Motor neuron (in vitro differentiated cells): ENCODE measurements around the gene OSBPL10. TPM values are rescaled to one million over a fixed set of nuclear protein-coding genes. Genes with fewer than 3 reads are reported as not detected.
A peak's percentile ranks its signal among the peaks of the same experiment; 100 is the strongest.

Experiments
- ATAC-seq, 8 experiments: fragments of 200-7000 bp; cut with Tn5 transposase; replicated peaks in 6 of 8; 2 replicates each; pipeline ENCODE4 v1.8.0; 2021; ENCODE audit warnings: mild to moderate bottlenecking in 8 of 8, moderate library complexity in 8 of 8
- H3K27ac ChIP-seq, 2 donors: fragments of 250-450 bp; sonication (Bioruptor Pico); 2 replicates each; pipeline ENCODE4 v1.9.0; 2021; ENCODE audit warnings: antibody characterized with exemption in 2 of 2, mild to moderate bottlenecking in 2 of 2, moderate library complexity in 1 of 2
- H3K4me1 ChIP-seq, 2 donors: fragments of 250-450 bp; sonication (Bioruptor Pico); replicated peaks in 1 of 2; 2 replicates each; pipeline ENCODE4 v1.6.1; 2021; ENCODE audit warnings: antibody characterized with exemption in 2 of 2, mild to moderate bottlenecking in 2 of 2, moderate library complexity in 1 of 2
- H3K4me3 ChIP-seq, 5 donors: fragments of 250-450 bp; sonication (Bioruptor Pico); 2 replicates each; pipeline ENCODE4 v1.9.0; 2021; ENCODE audit warnings: antibody characterized with exemption in 5 of 5, mild to moderate bottlenecking in 5 of 5, moderate library complexity in 4 of 5
- WGBS, 10 experiments: fragments of 450-650 bp; shearing (Covaris generic); methylation state at CpG; one replicate each; pipeline ENCODE4 v1.0.0; 2022; 5-methylcytosine and 5-hydroxymethylcytosine counted together
- in situ Hi-C, 9 experiments: fragments of 400-800 bp; cut with MboI; loops; one replicate each; pipeline ENCODE4 v1.15.0; 2021; ENCODE audit warnings: low sequenced_read_pairs in 9 of 9, low pct_unique_long_range_greater_than_20kb in 2 of 9; ENCODE audit not compliant: unreplicated experiment in 9 of 9
- total RNA-seq, 8 experiments: library from RNA; unstranded; fragments of 300-600 nt; gene quantifications; 2 replicates each; pipeline versions ENCODE4 v1.2.3 to v1.2.4, GENCODE V29; 2022

The OSBPL10 gene
- total RNA-seq, 8 experiments from 2014 or later, result 1.9 to 35.0 (median 2.9) TPM

DNA sequence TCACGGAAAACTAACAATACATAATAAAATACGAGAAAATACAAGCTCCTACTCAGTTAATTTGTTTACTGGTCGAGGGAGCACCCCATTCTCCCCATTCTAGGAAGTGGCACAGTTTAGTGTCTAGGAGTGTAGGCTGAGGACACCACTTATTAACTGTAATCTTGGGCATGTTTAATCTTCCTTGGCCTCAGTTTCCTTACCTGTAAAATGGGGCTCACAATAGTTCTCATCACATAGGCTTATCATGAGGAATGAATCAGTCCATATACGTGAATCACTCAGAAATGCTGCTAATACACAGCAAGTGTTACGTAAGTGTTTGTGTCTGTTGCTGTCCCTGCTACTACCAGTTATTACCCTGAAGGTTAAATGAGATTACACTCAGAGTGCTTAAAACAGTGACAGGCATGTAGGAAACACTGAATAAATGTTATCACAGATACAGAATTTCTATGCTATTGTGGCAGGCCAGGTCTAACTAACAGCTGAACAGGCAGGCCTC, 210.2 kb downstream of the OSBPL10 start:
- no peak overlapping the region for H3K4me3 ChIP-seq
- H3K27ac ChIP-seq, result no peak overlapping the region
- no peak for ATAC-seq
- WGBS, 10 experiments, result 17 to 100% (median 85%) methylated on average over 1 to 5 of the region's 5 CpGs; no CpG with 5 or more reads in 2 of the 10 experiments
- in situ Hi-C loops, result loop anchor here in 2 of 9 experiments (25.0 kb wide), 1 partner anchor 1009 kb away; no protein-coding TSS in a partner anchor
- H3K4me1 ChIP-seq, result no peaks in the 10 kb centered on the region

DNA sequence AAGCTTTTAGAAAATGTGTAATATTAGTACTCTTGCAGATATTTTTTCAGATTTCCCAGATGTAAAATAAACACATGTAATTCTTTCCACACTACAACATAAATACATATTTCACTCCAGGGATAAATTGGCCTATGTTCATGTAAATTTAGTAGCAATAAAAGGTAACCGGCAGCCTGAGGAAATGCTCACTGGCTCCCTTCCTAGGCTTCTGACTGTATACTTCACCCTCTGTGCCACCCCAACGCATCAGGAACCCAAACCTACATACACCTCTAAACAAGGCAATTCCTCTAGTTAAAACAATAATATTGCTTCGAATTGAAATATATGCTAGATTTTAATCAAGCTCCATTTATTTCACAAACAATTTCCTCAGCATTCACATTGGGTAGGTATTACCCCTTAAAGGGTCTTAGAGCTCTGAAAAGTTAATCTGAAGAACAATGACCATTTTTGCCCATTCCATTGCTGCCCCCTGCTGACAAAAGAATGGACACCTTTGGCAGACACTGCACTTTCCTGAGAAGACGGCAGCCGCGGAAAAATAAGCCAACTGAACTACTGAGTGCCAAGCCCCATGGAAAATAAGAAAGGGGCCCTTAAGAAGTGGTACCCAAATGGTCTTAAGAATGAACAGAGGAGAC, 212.5 kb downstream of the OSBPL10 start:
- in situ Hi-C loops, result loop anchor here in 2 of 9 experiments (25.0 kb wide), 1 partner anchor 1006 kb away; no protein-coding TSS in a partner anchor
- 13 to 100% (median 60%) methylated on average over 1 to 6 of the region's 6 CpGs; no CpG with 5 or more reads in 2 of the 10 experiments for WGBS, 10 experiments
- ATAC-seq, result peak in 7 of 8 experiments; percentile 46 to 90 (median 74)

DNA sequence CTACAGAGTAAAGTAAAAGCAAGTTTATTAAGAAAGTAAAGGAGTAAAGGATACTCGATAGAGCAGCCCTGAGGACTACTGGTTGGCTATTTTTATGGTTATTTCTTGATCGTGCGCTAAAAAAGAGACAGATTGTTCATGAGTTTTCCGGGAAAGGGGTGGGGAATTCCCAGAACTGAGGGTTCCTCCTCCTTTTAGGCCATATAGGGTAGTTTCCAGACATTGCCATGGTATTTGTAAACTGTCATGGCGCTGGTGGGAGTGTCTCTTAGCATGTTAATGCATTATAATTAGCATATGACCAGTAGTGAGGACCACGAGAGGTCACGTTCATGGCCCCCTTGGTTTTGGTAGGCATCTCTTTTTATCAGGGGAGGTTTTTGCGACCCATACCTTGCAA, 213.1 kb downstream of the OSBPL10 start:
- H3K27ac ChIP-seq, result no peak overlapping the region
- ATAC-seq, result no peak
- H3K4me3 ChIP-seq, result no peak overlapping the region
- H3K4me1 ChIP-seq, result peaks cover 0 to 6% of the 10 kb centered on the region in 2 donors
- WGBS, 10 experiments, result 82 to 100% (median 91%) methylated on average over 3 to 8 of the region's 8 CpGs; no CpG with 5 or more reads in 1 of the 10 experiments
- in situ Hi-C loops, result loop anchor here in 2 of 9 experiments (25.0 kb wide), 1 partner anchor 1006 kb away; no protein-coding TSS in a partner anchor

More for the DNA sequence above, 212.5 kb downstream of the OSBPL10 start:
- Histone ChIP-seq H3K4me1 (peaks cover 0 to 6% of the 10 kb centered on the region in 2 donors), H3K4me3 (no peak overlapping the region), H3K27ac (no peak overlapping the region)

DNA sequence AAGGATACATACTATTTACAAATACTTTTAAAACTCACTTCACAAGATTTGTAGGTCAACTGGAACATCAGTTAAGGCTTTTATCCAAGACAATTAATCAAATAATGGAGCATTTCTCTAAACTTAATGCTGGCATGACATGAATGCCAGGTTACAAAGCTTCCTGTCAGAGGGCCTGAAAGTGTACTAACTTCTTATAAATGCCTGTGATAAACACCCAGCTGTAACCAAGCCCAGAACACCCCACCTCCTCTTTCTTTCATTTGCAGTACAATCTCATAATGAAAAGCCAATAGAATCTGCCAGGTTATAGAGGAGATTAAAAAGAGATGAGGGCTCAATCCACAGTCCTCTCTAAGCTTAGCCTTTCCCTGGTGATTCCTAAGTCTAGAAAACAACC, 214.4 kb downstream of the OSBPL10 start:
- Histone ChIP-seq H3K27ac (no peak overlapping the region), H3K4me3 (no peak overlapping the region), H3K4me1 (peaks cover 0 to 6% of the 10 kb centered on the region in 2 donors)
- peak in 1 of 8 experiments; percentile 28 for ATAC-seq
- in situ Hi-C loops, result loop anchor here in 2 of 9 experiments (25.0 kb wide), 1 partner anchor 1004 kb away; no protein-coding TSS in a partner anchor

DNA sequence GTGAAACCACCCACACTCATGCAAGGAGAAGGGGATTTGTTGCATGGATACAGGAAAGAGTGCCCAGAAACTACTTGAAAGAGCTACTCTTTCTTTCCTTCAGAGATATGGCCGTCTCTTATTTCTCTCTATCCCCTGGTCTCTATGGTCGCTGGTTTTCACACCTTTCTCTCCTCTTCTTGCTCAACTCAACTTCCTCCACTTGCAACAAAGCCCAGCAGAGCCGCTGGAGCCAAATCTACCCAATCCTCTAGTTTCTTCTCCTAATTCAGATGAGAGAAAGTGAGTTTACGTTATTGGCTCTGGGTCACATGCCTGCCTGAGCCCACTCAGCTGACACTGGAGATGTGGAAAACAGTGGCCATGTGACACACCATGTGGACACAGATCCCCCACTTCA, 215.2 kb downstream of the OSBPL10 start:
- no peak overlapping the region for H3K4me3 ChIP-seq
- ATAC-seq, result no peak
- H3K27ac ChIP-seq, result no peak overlapping the region
- H3K4me1 ChIP-seq, result peaks cover 0 to 6% of the 10 kb centered on the region in 2 donors
- WGBS, 10 experiments, result 73 to 100% (median 89%) methylated on average over 2 to 4 of the region's 4 CpGs; no CpG with 5 or more reads in 3 of the 10 experiments
- in situ Hi-C loops, result loop anchor here in 2 of 9 experiments (25.0 kb wide), 1 partner anchor 1004 kb away; no protein-coding TSS in a partner anchor

DNA sequence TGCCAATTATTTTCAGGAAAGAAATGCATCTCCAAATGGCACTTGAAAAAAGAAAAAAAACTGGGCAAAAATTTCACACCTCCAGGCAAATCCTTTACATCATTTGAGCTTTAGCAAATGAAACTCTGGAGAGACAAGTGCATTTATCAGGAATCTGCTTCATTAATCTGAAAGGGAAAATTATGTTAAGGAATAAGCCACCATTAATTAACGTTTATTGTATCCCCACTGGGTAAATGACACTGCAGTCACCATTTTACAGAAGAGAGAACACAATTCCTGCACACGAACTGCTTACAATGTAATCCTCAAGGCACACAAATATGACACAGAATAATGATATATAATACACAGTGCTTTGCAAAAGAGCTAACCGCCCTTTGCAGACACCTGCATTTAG, 217.3 kb downstream of the OSBPL10 start:
- in situ Hi-C loops, result loop anchor here in 2 of 9 experiments (25.0 kb wide), 1 partner anchor 1001 kb away; no protein-coding TSS in a partner anchor
- no peak for ATAC-seq
- WGBS, 10 experiments, result 36 to 87% (median 80%) methylated on average over 1 to 3 of the region's 3 CpGs; no CpG with 5 or more reads in 1 of the 10 experiments

DNA sequence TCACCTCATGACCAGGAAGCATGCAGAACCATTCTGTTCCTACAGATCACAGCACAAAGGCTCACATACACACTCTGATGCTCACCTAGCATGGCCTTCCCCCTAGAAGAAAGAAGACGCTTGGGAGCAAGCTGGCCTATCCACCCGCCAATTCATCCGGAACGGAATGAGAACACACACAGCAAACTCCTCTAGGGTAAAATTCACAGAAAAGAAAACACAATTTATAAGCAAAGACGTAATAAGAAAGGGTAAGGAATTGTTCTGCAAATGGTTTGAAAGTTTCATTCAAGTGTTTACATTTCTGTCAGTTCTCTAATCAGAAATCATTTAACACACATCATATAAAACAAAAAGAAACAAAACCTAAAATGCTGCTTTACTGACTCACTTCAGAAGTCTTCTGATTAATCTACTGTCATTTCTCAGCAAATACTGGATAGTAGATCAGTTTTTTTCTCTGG, 218.1 kb downstream of the OSBPL10 start:
- Histone ChIP-seq H3K27ac (no peak overlapping the region), H3K4me1 (peaks cover 0 to 6% of the 10 kb centered on the region in 2 donors), H3K4me3 (no peak overlapping the region)
- ATAC-seq, result peak in 2 of 8 experiments; percentile 32 to 36
- in situ Hi-C loops, result loop anchor here in 2 of 9 experiments (25.0 kb wide), 1 partner anchor 1001 kb away; no protein-coding TSS in a partner anchor
- 17 to 100% (median 76%) methylated on average over 1 to 5 of the region's 5 CpGs; no CpG with 5 or more reads in 1 of the 10 experiments for WGBS, 10 experiments

More for the DNA sequence above, 217.3 kb downstream of the OSBPL10 start:
- H3K27ac ChIP-seq, result no peak overlapping the region
- H3K4me1 ChIP-seq, result peaks cover 0 to 6% of the 10 kb centered on the region in 2 donors
- H3K4me3 ChIP-seq, result no peak overlapping the region

DNA sequence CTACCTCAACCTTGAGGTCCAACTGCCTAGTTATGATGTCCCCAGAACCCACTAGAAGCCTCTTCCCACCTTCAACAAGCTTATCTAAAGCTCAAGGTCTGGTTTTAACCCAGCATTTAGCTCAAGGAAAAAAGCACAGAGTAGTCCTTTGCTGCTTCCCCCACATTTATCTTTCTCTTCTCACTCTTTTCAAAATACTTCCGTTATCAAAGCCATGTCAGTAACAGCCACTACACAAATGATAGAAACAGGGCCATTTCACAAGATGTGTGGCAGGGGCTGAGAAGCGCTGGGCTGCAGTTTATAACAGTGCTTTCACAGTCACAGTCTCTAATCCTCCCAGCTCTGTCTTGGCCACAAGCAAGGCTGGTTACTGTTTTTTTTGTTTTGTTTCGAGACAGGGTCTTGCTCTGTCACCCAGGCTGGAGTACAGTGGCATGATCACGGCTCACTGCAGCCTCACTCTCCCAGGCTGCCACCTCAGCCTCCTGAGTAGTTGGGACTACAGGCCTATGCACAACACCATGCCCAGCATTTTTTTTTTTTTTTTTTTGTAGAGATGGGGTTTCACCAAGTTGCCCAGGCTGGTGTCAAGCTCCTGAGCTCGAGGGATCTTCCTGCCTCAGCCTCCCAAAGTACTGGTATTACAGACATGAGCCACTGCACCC, 218.8 kb downstream of the OSBPL10 start:
- WGBS, 10 experiments, result 79 to 100% (median 96%) methylated on average over 1 to 5 of the region's 5 CpGs; no CpG with 5 or more reads in 5 of the 10 experiments
- peaks cover 0 to 6% of the 10 kb centered on the region in 2 donors for H3K4me1 ChIP-seq
- H3K27ac ChIP-seq, result no peak overlapping the region
- peak in 2 of 8 experiments; percentile 25 to 29 for ATAC-seq
- H3K4me3 ChIP-seq, result no peak overlapping the region
- in situ Hi-C loops, result loop anchor here in 2 of 9 experiments (25.0 kb wide), 1 partner anchor 1000 kb away; no protein-coding TSS in a partner anchor

DNA sequence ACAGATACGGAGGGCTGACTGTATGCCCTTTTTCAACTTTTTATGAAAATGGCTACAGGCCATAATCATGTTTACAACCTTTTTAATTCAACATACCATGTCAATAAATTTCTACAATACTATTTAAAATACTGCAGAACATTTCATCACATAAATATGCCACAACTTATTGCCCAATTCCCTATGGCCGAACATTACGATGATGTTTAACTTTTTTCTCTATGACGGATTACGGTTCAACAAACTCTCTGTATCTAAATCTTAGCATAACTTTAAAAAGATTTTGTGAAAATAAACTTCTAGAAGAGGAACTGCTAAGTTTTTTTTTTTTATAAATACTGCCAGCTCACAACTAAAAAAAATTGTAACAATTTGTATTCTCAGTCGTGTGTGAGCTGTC, 220.4 kb downstream of the OSBPL10 start:
- in situ Hi-C loops, result loop anchor here in 2 of 9 experiments (25.0 kb wide), 1 partner anchor 998 kb away; no protein-coding TSS in a partner anchor
- H3K4me3 ChIP-seq, result no peak overlapping the region
- no peak overlapping the region for H3K27ac ChIP-seq
- WGBS, 10 experiments, result 49 to 100% (median 93%) methylated on average over 2 to 6 of the region's 6 CpGs
- ATAC-seq, result no peak
- H3K4me1 ChIP-seq, result peaks cover 0 to 6% of the 10 kb centered on the region in 2 donors

DNA sequence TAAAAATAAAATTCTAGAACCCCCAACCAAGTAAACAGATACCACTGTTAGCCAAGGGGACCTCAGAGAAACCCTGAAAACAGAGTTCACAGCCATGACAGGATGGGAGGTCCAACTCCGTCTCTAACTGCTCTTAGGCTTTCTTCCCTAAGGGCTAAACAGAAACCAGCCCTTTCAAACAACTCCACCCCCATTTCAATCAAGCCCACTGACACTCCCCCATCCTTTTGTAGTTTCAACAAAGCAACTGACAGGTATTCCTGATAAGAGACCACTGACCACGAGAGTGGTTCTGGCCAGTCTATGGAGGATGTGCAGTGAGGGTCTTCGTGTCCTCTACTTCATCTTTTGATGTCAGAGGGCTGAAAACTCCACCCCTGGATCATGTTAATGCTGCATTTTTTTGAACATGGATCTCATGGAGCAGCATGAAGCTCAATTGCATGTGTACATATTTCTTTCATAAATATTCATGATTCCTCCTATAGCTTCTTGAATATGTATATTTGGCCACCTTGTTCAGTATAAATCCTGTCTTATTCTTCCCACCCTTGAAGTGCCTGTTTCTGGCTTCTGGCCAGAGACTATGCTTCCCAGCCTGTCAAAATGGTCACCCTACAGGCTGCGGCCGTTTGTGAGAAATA, 222.6 kb downstream of the OSBPL10 start:
- H3K27ac ChIP-seq, result no peak overlapping the region
- in situ Hi-C loops, result loop anchor here in 2 of 9 experiments (25.0 kb wide), 1 partner anchor 996 kb away; no protein-coding TSS in a partner anchor
- no peak overlapping the region for H3K4me3 ChIP-seq
- no peaks in the 10 kb centered on the region for H3K4me1 ChIP-seq
- 6 to 100% (median 80%) methylated on average over 1 to 4 of the region's 5 CpGs; no CpG with 5 or more reads in 1 of the 10 experiments for WGBS, 10 experiments
- peak in 4 of 8 experiments; percentile 26 to 93 (median 74) for ATAC-seq

DNA sequence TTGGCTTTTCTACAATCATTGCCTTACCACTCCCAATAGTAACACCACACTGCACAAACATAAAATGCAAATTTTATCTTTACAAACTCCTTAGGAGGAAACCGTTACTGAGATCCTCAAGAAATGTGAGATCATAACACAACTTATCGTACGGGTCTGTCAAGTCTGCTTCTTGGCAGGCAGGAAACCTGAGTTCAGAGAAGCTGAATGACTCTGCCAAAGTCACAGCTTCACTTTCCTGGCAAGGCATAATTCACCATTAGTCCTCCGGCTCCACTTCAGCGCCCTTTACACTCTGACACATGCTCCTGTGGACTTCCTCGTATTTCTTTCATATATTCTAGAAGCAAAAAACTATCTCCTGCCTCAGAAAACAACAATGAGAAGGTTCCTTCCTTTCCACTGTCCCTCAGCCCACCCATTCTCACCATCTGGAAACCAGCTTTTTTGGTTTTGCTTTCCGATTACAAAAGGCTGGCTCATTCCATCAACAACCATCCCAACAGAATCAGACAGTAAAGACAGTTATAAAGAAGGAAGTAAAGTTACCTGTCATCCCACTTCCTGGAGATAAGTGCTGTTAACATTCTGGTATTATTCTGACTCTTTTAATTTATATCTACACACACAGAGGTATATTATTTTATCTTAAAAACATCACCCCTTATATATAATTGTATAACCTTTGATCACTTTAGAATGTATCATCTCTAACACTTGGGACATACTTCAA, 225.0 kb downstream of the OSBPL10 start:
- Histone ChIP-seq H3K27ac (no peak overlapping the region), H3K4me3 (no peak overlapping the region), H3K4me1 (no peaks in the 10 kb centered on the region)
- WGBS, 10 experiments, result 11 to 100% (median 92%) methylated on average over 1 to 7 of the region's 7 CpGs; no CpG with 5 or more reads in 1 of the 10 experiments
- peak in 2 of 8 experiments; percentile 12 to 20 for ATAC-seq
- in situ Hi-C loops, result loop anchor here in 2 of 9 experiments (25.0 kb wide), 1 partner anchor 994 kb away; no protein-coding TSS in a partner anchor
